GM19351 (cell line): ENCODE results near the gene OR11A1.

Experiments
- ATAC-seq: cut with Tn5 transposase; IDR thresholded peaks from one replicate; pipeline ENCODE4 v1.9.1; 2021; ENCODE audit warnings: mild to moderate bottlenecking, moderate library complexity; ENCODE audit not compliant: unreplicated experiment

Gene OR11A1

GRCh38 chr6:29399525-29399924 lies 57.3 kb downstream of the OR11A1 start:
- ATAC-seq, result no peak

DNA sequence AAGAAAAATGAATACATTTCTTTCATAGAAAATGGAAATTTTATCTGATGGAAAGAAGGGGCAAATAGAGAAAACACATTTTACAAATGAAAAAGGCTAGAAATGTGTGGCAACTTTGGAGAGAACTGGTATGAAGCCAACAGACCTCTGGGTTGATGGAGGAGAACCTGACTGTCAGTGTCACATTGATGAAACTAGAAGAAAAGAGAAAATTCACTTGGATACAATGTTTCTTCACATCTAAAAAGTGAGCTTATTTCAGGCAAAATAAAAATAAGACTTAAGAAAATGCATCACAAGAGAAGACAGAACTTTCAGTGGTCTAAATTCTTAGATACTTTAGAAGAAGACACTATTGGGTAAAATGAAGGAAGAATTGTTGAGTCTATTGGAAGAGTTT lies 61.5 kb downstream of the OR11A1 start, which contains the start of gene OR12D2:
TSS of gene OR12D2 (plus strand) at position 301 of the 400 bp plus-strand sequence. CDS start 1,069 bp downstream, outside the sequence.
- no peak for ATAC-seq

DNA sequence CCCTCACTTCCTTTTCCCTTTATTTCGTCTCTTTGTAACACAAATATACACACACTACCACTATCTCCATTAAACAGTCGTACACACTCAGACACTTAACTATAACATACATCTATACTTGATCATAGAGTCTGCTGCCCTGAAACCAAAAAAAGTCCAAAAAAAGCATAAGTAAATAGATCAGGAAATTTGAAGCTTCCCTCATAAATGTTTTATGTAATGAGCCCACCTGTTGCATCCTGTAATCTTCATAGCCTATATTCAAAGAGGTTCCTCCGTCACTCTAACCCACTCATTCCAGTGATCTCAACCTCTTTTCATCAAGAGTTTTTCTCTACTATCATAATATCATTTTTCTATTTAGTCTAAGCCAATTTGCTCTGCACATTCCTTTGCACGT lies 68.3 kb downstream of the OR11A1 start:
- ATAC-seq, result no peak

GRCh38 chr6:29376003-29376402 lies 80.9 kb downstream of the OR11A1 start:
- no peak for ATAC-seq
